Activated CD4-positive, CD25-positive, alpha-beta regulatory T cell treated with anti-CD3 and anti-CD28 coated beads, Interleukin-2, amount 50 U/mL, for 72 hours (primary cell): Measurements from ENCODE around the gene AKAP12.

Experiments used
- DNase-seq: peaks from one replicate; pipeline ENCODE4 v3.0.0; 2021

Gene AKAP12, protein sequence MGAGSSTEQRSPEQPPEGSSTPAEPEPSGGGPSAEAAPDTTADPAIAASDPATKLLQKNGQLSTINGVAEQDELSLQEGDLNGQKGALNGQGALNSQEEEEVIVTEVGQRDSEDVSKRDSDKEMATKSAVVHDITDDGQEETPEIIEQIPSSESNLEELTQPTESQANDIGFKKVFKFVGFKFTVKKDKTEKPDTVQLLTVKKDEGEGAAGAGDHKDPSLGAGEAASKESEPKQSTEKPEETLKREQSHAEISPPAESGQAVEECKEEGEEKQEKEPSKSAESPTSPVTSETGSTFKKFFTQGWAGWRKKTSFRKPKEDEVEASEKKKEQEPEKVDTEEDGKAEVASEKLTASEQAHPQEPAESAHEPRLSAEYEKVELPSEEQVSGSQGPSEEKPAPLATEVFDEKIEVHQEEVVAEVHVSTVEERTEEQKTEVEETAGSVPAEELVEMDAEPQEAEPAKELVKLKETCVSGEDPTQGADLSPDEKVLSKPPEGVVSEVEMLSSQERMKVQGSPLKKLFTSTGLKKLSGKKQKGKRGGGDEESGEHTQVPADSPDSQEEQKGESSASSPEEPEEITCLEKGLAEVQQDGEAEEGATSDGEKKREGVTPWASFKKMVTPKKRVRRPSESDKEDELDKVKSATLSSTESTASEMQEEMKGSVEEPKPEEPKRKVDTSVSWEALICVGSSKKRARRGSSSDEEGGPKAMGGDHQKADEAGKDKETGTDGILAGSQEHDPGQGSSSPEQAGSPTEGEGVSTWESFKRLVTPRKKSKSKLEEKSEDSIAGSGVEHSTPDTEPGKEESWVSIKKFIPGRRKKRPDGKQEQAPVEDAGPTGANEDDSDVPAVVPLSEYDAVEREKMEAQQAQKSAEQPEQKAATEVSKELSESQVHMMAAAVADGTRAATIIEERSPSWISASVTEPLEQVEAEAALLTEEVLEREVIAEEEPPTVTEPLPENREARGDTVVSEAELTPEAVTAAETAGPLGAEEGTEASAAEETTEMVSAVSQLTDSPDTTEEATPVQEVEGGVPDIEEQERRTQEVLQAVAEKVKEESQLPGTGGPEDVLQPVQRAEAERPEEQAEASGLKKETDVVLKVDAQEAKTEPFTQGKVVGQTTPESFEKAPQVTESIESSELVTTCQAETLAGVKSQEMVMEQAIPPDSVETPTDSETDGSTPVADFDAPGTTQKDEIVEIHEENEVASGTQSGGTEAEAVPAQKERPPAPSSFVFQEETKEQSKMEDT (N-terminal part only)

DNA sequence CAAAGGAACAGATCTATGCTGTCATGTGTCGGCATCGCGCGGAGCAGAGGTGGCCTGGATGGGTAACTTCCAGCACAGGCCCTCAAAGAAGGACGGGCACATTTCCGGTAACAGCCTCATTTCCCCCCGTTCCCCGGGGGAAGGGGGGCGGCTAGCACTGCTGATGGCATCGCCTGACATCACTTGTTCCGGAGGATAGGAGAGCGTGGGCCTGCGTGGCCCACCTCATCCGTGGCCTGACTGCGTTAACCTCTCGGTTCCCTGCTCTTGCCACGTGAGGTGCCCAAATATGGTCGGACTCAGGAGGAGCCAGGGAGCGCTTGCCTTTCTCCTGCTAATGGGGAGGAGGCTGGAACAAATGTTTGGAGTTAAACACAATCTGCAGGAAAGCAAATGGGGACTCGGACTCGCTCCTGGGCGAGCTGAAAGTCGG lies at the start of gene AKAP12:
Gene AKAP12 (plus strand): TSS at position 365 of the 433 bp plus-strand sequence. CDS start 596 bp downstream, outside the sequence.
- DNase-seq = no peak

DNA sequence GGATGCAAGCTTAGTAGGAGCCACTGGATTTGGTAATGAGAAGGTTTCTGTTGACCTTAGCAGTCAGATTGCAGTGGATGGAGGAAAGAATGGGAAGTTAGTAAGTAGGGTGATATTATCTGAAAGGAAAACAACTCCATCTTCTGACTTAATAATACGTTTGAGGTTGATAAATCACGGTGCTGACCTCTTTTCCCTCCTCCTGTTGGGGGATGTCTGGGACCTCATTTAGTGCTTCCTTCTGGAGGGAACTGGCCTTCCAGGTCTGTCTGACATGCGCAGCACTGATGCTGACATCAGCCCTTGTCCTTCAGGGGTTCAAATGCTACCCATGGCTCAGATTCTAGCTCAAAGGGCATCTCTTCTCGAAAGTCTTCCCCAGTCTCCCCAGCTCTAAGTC lies 48.2 kb upstream of the AKAP12 start:
- no peak for DNase-seq

DNA sequence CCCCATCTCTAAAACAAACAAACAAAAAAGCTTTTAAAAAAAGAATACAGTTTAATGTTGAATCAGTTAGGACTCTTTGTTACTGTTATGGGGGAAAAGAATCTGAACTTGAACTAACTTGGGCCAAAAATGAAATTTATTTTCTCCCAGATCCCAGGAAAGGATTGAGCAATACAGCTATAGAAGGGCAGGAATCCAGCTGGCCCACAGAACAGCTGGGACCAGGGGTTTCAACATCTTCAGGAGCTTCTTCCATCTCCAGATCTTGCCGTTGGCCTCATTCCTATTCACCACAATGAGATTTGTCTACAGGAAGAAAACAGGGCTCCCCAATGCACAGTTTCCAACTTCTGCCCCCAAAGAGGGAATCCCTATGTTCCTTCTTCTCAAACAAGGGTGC lies 43.2 kb upstream of the AKAP12 start:
- DNase-seq = no peak

DNA sequence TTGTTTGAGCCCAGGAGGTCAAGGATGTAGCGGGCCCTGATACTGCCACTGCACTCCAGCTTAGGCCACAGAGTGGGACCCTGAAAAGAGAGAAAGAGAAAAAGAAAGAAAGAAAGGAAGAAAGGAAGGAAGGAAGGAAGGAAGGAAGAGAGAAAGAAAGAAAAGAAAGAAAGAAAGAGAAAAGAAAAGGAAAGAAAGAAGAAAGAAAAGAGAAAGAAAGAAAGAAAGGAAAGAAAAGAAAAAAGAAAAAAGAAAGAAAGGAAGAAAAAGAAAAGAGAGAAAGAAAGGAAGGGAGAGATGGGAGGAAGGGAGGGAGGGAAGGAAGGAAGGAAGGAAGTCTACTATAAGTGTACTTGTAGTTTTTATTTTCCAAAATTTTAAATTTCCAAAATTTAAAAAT lies 42.2 kb upstream of the AKAP12 start:
- DNase-seq = no peak

DNA sequence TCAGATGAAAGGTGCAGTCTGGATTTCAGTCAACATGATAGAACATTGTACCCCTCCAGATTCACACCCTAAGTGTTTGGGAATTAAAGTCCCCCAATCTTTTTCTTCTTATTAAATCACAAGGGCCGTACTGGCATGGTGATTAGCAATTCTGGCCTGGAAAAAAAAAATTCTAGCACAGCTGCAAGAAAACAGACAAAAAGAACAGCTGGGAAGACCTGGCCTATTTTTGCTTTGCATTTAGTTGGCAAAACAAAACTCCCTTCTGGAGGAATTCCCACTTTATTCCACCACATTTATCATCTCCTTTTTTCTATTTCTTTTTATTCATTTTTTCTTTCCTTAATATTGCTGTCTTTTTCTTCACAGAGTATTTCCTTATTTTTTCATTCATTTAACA lies 39.8 kb upstream of the AKAP12 start:
- no peak for DNase-seq

DNA sequence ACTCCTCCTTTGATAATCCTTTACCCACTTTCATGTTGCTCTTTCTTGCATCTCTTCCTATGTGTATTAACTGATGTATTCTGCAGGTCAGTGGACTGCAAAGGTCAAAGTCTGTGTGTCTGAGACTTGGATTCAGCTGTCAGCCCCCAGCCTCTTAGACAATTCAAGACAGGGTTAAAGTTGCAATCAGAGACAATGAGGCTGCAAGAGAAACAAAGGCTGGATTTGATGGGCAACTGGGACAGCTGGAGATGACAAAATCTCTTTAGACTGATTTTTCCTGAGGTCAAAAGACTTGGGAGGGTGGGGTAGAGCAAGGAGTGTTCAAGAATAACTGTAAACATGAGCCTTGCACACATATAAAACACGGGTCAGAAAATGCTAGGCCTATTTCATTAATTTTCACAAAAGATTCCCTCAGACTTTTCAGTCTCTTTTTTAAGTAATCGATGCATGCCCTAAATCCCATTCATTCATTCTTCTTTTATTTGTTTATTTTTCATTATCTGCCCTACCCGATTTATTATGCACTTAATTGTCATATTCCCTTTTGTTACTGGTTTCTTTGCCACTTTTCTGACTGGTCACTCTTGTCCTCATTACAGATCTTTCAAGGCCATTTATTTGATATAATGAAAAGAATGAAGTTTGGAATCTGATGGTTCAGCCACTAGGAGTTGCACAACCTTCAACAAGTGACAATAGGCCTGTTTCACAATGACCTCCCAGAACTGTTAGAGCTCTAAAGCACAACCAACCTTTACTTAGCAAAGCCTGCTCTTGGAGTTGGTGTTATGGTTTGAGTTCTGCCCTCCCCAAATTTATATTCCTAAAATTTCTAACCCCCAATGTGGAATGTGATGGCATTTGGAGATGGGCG lies 33.8 kb upstream of the AKAP12 start:
- no peak for DNase-seq

DNA sequence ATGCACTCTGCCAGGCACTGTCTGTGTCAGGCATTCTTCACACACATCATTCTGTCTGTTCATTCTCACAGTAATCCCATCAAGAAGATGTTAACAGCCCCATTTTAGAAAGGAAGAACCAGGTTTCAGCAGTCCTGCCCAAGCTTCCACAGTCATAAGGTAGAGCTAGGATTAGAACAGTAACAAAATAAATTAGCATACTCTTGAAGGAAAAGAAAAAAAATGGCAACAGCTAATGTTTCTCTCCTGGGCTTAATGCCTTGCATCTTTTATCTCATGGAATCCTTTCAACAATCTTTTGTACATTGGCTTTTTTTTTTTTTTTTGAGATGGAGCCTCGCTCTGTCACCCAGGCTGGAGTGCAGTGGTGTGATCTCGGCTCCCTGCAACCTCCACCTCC lies 32.1 kb upstream of the AKAP12 start:
- DNase-seq = no peak

DNA sequence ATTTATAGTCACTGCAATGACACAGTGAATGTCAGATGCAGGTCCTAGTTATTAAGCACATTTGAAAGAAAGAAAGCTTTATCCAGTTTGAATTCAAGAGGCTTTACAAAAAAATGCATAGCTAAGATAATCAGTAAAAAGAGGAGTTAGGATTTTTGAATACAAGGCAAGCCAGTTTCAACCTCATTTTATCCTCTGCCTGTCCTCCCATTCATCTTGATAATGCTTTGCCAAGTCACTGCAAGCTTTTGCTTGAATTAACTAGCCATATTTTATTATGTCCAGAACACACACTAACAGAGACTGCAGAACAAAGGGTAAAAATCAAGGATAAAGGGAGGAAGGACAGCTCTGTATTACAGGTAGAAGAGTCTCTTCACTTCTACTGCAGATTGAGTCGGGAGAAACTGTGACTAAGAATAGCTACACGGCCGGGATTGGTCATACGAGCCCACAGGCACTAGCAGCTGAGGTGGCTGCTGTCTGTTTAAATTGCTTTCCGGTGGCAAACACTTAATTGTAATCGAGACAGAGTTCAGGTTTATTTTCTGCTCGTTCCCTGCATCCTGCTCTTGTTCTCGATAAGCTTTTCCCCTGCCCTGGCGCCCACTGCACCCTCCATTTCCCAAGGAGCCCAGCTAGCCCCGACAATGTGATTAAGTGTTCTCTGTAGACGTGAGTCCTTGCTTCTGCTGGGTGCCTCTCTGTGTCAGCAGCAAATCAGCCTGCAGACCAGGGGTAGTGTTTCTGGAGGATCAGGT lies 30.5 kb upstream of the AKAP12 start:
- DNase-seq = no peak

DNA sequence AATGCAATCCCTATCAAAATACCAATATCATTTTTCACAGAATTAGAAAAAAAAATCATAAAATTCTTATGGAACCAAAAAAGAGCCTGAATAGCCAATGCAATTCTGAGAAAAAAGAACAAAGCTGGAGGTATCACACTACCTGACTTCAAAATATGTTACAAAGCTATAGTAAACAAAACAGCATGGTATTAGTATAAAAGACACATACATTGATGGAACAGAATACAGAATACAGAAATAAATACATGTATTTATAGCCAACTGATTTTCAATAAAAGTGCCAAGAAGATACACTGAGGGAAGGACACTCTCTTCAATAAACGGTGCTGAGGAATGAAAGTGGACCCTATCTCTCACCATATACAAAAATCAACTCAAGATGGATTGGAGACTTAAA lies 28.7 kb upstream of the AKAP12 start:
- no peak for DNase-seq

DNA sequence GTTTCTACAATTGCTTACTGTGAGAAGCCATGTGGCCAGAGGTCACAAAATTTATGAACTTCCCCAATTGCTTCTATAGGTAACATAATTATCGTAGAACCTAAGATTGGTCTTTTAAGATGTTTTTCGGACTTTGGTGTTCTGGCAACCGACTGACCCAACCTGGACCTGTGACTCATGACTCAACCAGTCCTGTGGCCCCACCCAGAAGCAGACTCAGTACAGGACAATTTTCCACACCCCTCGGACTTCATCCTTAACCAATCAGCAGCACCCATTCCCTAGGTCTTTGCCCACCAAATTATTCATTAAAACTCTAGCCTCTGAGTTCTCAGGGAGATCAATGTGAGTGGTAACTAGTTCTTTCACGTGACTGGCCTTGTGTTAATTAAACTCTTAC lies 26.4 kb upstream of the AKAP12 start:
- DNase-seq = no peak

DNA sequence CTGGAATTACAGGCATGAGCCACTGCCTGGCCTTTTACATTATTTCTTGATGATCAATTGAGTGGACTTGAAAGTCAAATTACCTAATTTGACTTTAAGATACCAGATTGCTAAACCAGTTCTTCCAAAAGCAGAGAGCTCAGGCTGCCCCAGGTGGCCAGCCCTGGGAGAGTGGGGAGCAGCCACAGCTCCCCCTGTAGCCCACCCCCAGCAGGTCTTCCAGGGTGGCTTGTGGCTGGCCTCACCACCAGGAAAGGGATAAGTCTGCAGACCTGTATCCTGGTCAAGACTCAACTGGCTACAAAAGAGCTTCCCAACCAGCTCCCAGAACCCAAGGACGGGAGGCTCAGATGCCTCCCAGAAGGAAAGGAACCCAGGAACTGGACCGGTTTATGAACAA lies 23.8 kb upstream of the AKAP12 start:
- no peak for DNase-seq

DNA sequence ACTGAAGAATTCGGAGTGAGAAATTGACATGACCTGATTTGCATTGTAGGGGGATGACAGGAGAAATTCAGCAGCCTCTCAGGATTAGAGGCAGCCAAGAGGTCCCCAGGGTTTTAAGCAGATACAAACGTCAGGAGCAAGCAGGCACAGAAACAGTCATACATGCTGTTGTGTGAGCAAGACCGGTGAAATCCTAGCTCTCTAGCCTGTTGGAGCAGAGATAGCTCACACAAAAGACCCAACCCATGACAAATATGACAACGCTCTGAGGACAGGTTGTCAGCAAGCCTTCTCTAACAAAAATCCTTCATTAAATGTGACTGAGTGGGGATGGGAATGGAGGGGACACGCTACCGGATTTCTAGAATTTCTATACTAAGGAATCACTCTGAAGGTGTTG lies 23.0 kb upstream of the AKAP12 start:
- no peak for DNase-seq

DNA sequence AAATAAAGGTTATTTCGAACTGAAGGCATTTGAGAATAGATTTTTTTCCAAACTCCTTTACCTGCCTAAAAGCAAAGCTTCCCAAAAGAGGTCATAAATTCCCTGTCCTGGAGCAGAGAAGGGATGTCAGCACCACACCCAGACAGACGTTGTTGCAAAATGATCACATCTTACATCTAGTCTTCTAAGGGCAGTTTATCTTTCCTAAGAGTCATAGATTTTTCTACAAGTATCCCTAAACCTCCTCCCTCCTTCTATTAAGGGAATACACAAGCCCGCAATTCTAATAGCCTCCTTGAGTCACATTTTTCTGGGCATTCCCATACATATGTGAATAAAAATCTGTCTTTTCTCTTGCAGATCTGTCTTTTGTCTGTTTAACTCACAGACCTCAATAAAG lies 20.6 kb upstream of the AKAP12 start:
- DNase-seq = no peak

DNA sequence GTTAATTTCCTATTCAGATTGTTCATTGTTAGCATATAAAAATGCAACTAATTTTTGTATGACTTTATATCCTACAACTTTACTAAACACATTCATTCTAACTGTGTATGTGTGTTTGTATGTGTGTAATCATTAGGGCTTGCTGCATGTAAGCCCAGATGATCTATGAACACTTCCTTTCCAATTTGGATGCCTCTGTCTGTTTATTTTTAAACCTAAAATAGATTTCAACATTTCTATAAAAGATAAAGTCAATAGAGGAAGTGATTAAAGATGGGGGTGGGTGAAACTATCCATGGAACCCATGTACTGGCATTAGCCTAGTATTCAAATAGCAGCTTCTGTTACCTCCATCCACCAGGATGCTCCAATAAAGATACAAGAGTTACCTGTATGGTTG lies 15.7 kb upstream of the AKAP12 start:
- no peak for DNase-seq

DNA sequence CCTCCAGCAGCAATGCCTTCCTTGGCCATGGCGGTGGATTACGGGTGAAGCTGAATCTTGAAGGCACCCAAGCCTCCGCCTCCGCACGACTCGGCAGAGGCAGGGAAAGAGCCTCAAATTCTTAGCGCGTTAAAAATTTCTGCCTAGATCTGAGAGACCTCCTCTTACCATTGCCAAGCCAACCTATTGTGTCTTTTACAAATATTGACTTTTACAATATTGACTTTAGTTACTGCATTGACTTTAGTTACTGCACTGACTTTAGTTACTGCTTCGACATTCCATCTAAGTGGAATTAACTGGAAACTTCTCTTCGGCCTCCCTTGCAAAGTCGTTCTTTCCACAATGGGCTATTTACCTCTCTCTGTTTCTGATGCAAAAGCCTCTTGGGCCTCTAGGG lies 13.8 kb upstream of the AKAP12 start:
- no peak for DNase-seq

DNA sequence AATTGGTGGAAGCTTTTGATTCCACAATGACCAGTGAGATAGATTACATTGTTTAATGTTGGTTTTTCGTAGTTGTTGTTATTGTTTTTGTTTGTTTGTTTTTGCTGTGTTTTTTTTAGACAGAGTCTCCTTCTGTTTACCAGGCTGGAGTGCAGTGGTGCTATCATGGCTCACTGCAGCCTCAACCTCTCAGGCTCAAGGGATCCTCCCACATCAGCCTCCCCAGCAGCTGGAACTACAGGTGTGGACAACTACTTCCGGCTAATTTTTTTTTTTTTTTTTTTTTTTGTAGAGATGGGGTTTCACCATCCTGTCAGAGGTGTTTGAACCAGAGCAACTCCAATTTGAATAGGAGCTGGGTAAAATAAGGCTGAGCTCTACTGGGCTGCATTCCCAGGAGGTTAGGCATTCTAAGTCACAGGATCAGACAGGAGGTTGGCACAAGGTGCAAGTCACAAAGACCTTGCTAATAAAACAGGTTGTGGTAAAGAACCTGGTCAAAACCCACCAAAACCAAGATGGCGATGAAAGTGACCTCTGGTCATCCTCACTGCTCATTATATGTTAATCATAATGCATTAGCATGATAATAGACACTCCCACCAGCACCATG lies 10.9 kb upstream of the AKAP12 start:
- DNase-seq = no peak

DNA sequence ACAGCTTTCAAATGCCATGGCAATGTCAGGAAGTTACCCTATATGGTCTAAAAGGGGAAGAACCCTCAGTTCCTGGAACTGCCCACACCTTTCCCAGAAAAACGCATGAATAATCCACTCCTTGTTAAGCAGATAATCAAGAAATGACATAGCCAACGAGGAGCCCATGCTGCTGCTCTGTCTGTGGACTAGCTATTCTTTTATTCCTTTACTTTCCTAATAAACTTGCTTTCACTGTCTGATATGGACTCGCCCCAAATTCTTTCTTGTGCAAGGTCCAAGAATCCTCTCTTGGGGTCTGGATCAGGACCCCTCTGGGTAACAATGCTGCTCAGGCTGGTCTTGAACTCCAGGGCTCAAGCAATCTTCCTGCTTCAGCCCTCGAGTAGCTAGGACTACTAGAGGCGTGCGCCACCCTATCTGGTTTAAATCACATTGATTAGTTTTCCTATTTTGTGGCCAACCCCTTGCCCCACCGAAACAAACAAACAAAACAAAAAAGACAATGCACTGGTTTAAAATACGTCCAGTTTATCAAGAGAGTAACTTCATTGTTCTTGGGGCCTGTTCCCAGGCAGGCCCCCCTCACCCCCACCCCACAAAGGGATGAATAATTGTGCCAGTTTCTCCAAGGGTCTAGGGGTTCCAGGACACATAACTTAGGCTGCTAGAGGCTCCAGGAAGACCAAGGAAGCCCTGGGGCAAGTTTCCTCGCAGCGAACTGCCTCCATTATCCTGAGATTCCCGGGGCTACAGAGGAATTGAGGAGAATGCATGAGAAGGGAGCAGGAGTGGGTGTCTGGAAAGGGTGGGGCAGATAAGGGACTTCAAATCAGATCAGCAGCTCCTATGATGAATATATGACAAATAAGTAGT lies 10.1 kb upstream of the AKAP12 start:
- no peak for DNase-seq

DNA sequence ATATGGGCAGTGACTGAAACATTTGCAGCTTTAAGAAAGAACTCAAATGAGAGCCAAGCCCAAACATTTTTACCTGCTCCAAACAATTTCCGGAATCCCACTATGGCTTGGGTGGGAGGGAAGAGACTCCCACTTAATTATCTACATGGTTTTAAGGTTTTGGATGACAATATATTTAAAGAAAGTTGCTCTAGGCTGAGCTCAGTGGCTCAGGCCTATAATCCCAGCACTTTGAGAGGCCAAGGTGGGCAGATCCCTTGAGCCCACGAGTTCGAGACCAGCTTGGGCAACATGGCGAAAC lies 9.5 kb upstream of the AKAP12 start:
- DNase-seq = no peak

DNA sequence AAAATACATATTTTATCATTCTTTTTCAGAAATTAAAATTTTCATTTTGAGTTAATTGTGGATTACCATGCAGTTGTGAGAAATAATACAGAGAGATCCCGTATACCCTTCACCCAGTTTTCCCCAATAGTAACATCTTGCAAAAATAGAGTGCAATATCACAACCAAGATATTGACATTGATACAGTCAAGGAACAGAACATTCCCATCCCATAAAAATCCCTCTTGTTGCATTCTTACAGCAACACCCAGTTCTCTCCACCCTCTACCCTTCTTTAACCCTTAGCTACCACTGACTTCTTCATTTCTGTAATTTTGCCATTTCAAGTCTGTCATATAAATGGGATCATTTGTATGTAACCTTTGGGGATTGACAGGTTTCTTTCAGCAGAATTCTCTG lies 6.9 kb upstream of the AKAP12 start:
- DNase-seq = no peak

DNA sequence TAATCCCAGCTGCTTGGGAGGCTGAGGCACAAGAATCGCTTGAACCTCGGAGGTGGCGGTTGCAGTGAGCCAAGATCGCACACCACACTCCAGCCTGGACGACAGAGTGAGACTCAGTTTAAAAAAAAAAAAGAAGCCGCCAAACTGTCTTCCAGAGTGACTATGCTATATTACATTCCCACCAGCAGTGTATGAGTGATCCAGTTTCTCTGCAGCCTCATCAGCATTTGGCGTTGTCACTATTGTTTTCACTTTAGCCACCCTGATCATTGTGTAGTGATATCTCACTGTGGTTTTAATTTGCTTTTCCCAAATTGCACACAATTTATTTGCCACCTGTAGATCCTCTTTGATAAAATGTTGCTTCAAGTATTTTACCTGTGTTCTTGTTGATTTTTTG lies 6.0 kb upstream of the AKAP12 start:
- no peak for DNase-seq
